KMS-11 (cell line): ENCODE measurements around the gene NUDT16.

Experiments used
- H2AFZ ChIP-seq: fragments of 200-600 bp; sonication (generic); 2 replicates; pipeline ENCODE4 v1.6.1; 2016; ENCODE audit warnings: antibody characterized with exemption, mixed run types, low read depth
- H3K27ac ChIP-seq: fragments of 200-600 bp; sonication (generic); 2 replicates; pipeline ENCODE4 v1.6.1; 2016; ENCODE audit warnings: mild to moderate bottlenecking, mixed run types
- H3K27me3 ChIP-seq: fragments of 200-600 bp; sonication (generic); 2 replicates; pipeline ENCODE4 v1.6.1; 2017; ENCODE audit warnings: mild to moderate bottlenecking, low read depth, mixed run types, moderate library complexity; ENCODE audit not compliant: insufficient read depth
- H3K36me3 ChIP-seq: fragments of 200-600 bp; sonication (generic); 2 replicates; pipeline ENCODE4 v1.6.1; 2017; ENCODE audit warnings: mild to moderate bottlenecking, mixed run types; ENCODE audit not compliant: insufficient read depth
- H3K4me1 ChIP-seq: fragments of 200-600 bp; sonication (generic); 2 replicates; pipeline ENCODE4 v1.6.1; 2016; ENCODE audit warnings: mild to moderate bottlenecking, low read depth, mixed run types; ENCODE audit not compliant: poor library complexity, severe bottlenecking
- H3K4me2 ChIP-seq: fragments of 200-600 bp; sonication (generic); 2 replicates; pipeline ENCODE4 v1.7.0; 2016; ENCODE audit warnings: mild to moderate bottlenecking, mixed run types
- H3K4me3 ChIP-seq: fragments of 200-600 bp; sonication (generic); IDR thresholded peaks from 2 replicates; pipeline ENCODE4 v1.6.1; 2017; ENCODE audit warnings: low read depth, low read length, mixed read lengths; ENCODE audit not compliant: insufficient read depth
- H3K79me2 ChIP-seq: fragments of 200-600 bp; sonication (generic); 2 replicates; pipeline ENCODE4 v1.6.1; 2016; ENCODE audit warnings: low read depth, mixed run types; ENCODE audit not compliant: insufficient read depth
- H3K9ac ChIP-seq: fragments of 200-600 bp; sonication (generic); 2 replicates; pipeline ENCODE4 v1.6.1; 2016; ENCODE audit warnings: mild to moderate bottlenecking, mixed run types
- H4K20me1 ChIP-seq: fragments of 200-600 bp; sonication (generic); 2 replicates; pipeline ENCODE4 v1.6.1; 2016; ENCODE audit warnings: mild to moderate bottlenecking, mixed run types; ENCODE audit not compliant: insufficient read depth
- CTCF ChIP-seq: fragments of 200-600 bp; sonication (generic); conservative IDR thresholded peaks from 2 replicates; pipeline ENCODE4 v1.6.1; 2017; ENCODE audit warnings: low read depth, mild to moderate bottlenecking, antibody characterized with exemption, low read length, moderate library complexity, mixed read lengths

NUDT16 gene

GRCh38 chr3:131403216-131403895 is 21.8 kb downstream of the NUDT16 start:
- H3K4me3 ChIP-seq = no peak overlapping the region
- H3K27me3 ChIP-seq = no peaks in the 10 kb centered on the region
- H4K20me1 ChIP-seq = no peaks in the 10 kb centered on the region
- no peak overlapping the region for H3K27ac ChIP-seq
- no peaks in the 10 kb centered on the region for H3K79me2 ChIP-seq
- H3K9ac ChIP-seq = no peak overlapping the region
- H3K36me3 ChIP-seq = no peaks in the 10 kb centered on the region
- TF ChIP-seq CTCF = no peak
- H3K4me2 ChIP-seq = no peak overlapping the region
- no peaks in the 10 kb centered on the region for H3K4me1 ChIP-seq
- no peak overlapping the region for H2AFZ ChIP-seq

- Histone ChIP-seq H2AFZ (no peak overlapping the region), H3K27me3 (no peaks in the 10 kb centered on the region), H3K4me2 (no peak overlapping the region), H3K36me3 (no peaks in the 10 kb centered on the region), H3K79me2 (no peaks in the 10 kb centered on the region), H3K4me3 (no peak overlapping the region), H3K9ac (no peak overlapping the region), H4K20me1 (no peaks in the 10 kb centered on the region), H3K27ac (no peak overlapping the region), H3K4me1 (no peaks in the 10 kb centered on the region)
- TF ChIP-seq CTCF = no peak
Measured at GRCh38 chr3:131405411-131405810, 23.8 kb downstream of the NUDT16 start.

GRCh38 chr3:131406274-131406673 is 24.7 kb downstream of the NUDT16 start:
- no peak overlapping the region for H3K9ac ChIP-seq
- H3K4me1 ChIP-seq = no peaks in the 10 kb centered on the region
- no peaks in the 10 kb centered on the region for H4K20me1 ChIP-seq
- no peak for TF ChIP-seq CTCF
- H3K27ac ChIP-seq = no peak overlapping the region
- no peak overlapping the region for H3K4me2 ChIP-seq
- H3K27me3 ChIP-seq = no peaks in the 10 kb centered on the region
- no peak overlapping the region for H2AFZ ChIP-seq
- H3K36me3 ChIP-seq = no peaks in the 10 kb centered on the region
- H3K4me3 ChIP-seq = no peak overlapping the region
- no peaks in the 10 kb centered on the region for H3K79me2 ChIP-seq

DNA sequence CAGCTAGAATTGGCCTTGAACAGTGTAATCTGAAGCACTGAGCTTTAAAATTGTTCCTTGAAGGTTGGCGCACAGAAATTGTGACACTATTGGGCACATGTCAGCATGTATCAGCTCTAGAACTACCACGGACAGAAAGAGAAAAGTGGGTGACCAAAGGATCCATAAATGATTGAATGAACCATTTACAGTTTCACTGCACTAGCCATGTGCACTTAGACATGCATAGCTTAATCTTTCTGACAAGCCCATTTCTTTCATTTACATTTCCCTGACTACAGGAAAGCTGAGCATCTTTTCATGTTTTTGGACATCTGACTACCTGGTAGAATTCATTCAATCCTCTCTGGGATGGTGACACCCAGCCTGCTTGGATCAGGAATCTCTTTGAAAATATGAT is 36.2 kb downstream of the NUDT16 start:
- H2AFZ ChIP-seq = no peak overlapping the region
- H3K4me1 ChIP-seq = peaks cover 19% of the 10 kb centered on the region
- no peak overlapping the region for H3K9ac ChIP-seq
- H3K36me3 ChIP-seq = no peaks in the 10 kb centered on the region
- no peak overlapping the region for H3K4me3 ChIP-seq
- H3K27ac ChIP-seq = no peak overlapping the region
- H4K20me1 ChIP-seq = no peaks in the 10 kb centered on the region
- H3K27me3 ChIP-seq = no peaks in the 10 kb centered on the region
- TF ChIP-seq CTCF = no peak
- H3K4me2 ChIP-seq = no peak overlapping the region
- no peaks in the 10 kb centered on the region for H3K79me2 ChIP-seq
